Memory B cell (primary cell): ENCODE measurements around the gene SEPHS2.
"Not testable (repeated sequence)": the region's sequence is repeated elsewhere in the genome, so short reads cannot be mapped to it uniquely, and the experiment has no call there.

ENCODE experiments used
- ATAC-seq: fragments of 150-1000 bp; cut with Tn5 transposase; 2 replicates; pipeline ENCODE4 v1.10.0; 2021; ENCODE audit warnings: low read depth, mild to moderate bottlenecking, moderate library complexity
- DNase-seq, 2 donors: peaks; one replicate each; pipeline ENCODE4 v3.0.0; 2022; ENCODE audit warnings: low spot score in 2 of 2
- H3K27ac Mint-ChIP-seq: one replicate; pipeline ENCODE4 v1.8.0; 2022; ENCODE audit warnings: mild to moderate bottlenecking, moderate library complexity, mixed read lengths
- H3K27me3 Mint-ChIP-seq: one replicate; pipeline ENCODE4 v1.8.0; 2022; ENCODE audit warnings: mixed read lengths
- H3K36me3 Mint-ChIP-seq: one replicate; pipeline ENCODE4 v1.8.0; 2022; ENCODE audit warnings: mild to moderate bottlenecking, mixed read lengths
- H3K4me1 Mint-ChIP-seq: one replicate; pipeline ENCODE4 v1.8.0; 2022; ENCODE audit warnings: mixed read lengths
- H3K4me3 Mint-ChIP-seq: one replicate; pipeline ENCODE4 v1.8.0; 2022; ENCODE audit warnings: mild to moderate bottlenecking, moderate library complexity, mixed read lengths
- H3K9me3 Mint-ChIP-seq: one replicate; pipeline ENCODE4 v1.8.0; 2022; ENCODE audit warnings: mixed read lengths

Gene SEPHS2

DNA sequence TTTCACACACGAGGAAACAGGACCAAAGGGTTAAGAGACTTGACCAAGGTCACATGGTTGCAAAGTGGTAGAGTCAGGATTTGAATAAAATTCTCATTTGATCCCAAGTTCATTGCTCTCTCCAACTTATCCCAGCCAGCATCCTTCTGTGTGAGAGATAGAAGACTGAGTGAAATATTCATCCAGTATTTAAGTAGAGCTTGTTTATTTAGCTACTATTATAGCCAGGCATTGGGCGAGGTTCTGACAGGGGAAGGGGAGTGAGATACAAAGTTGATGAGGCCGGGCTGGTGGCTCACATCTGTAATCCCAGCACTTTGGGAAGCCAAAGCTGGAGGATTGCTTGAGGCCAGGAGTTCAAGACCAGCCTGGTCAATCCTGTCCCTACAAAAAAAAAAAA, 31.3 kb upstream of the SEPHS2 start:
- peak overlapping the region; percentile 84 for H3K27ac Mint-ChIP-seq
- H3K9me3 Mint-ChIP-seq, result no peaks in the 10 kb centered on the region
- H3K36me3 Mint-ChIP-seq, result peaks cover 27% of the 10 kb centered on the region
- DNase-seq (no peak), ATAC-seq (no peak)
- no peaks in the 10 kb centered on the region for H3K27me3 Mint-ChIP-seq
- H3K4me3 Mint-ChIP-seq, result no peak overlapping the region
- H3K4me1 Mint-ChIP-seq, result peaks cover 38% of the 10 kb centered on the region

DNA sequence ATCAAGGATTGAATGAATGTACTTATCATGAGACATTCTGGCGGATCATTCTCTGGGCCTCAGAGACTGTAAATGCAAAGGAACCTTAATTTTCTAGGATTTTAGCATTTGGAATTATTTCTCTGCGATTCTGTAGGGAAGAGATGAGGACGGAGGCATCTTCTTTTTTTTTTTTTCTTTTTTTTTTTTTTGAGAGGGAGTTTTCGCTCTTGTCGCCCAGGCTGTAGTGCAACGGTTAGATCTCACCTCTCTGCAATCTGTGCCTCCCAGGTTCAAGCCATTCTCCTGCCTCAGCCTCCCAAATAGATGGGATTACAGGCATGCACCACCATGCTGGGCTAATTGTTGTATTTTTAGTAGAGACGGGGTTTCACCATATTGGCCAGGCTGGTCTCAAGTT, 29.0 kb upstream of the SEPHS2 start:
- peaks cover 16% of the 10 kb centered on the region for H3K36me3 Mint-ChIP-seq
- ATAC-seq (no peak), DNase-seq (no peak)
- peaks cover 47% of the 10 kb centered on the region for H3K4me1 Mint-ChIP-seq
- H3K27me3 Mint-ChIP-seq, result no peaks in the 10 kb centered on the region
- peak overlapping the region; percentile 41 for H3K27ac Mint-ChIP-seq
- no peaks in the 10 kb centered on the region for H3K9me3 Mint-ChIP-seq
- H3K4me3 Mint-ChIP-seq, result peak overlapping the region; percentile 93

GRCh38 chr16:30474074-30474452, 28.4 kb upstream of the SEPHS2 start:
- Mint-ChIP-seq H3K9me3 (no peaks in the 10 kb centered on the region), H3K27me3 (no peaks in the 10 kb centered on the region), H3K4me1 (peaks cover 48% of the 10 kb centered on the region), H3K27ac (peak overlapping the region; percentile 94), H3K4me3 (peak overlapping the region; percentile 93), H3K36me3 (peaks cover 16% of the 10 kb centered on the region)
- DNase-seq (no peak), ATAC-seq (no peak)

DNA sequence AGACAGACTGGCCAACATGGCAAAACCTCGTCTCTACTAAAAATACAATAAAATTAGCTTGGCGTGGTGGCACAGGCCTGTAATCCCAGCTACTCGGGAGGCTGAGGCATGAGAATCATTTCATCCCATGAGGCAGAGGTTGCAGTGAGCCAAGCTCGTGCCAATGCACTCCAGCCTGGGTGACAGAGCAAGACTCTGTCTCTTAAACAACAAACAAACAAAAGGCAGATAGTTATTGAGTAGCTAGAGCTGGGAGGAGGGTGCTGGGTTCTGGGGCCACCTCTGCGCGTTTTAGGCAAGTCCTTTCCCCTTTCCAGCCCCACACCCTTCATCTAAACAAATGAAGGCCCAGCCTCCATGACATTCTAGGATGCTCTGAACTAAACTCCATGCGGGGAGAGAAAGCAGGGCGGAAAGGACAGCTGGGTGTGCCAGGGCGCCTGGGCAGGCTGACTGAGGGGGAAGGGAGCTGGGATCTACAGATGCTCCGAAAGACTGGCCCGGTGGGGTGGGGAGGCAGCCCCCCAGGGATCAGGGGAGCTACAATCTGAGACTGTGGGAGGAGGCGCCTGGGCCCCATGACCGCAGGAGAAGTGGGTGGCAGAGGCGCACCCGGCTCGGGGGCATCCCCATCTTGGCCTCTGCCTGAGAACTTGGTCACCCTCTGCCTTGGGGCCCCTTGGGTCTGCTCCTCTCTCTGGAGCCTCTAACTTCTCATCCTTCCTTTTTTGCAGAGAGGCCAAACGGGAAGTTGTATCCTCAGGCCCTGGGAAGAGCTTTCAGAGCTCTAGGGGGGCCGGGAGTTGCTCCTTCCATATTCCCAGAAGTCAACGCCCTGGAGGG, 27.8 kb upstream of the SEPHS2 start:
- DNase-seq, result peak in 1 of 2 donors; percentile 30
- Mint-ChIP-seq H3K9me3 (no peaks in the 10 kb centered on the region), H3K27me3 (no peaks in the 10 kb centered on the region), H3K4me3 (peak overlapping the region; percentile 93), H3K36me3 (peaks cover 14% of the 10 kb centered on the region), H3K27ac (peak overlapping the region; percentile 94), H3K4me1 (peaks cover 43% of the 10 kb centered on the region)
- peak; percentile 38 for ATAC-seq

GRCh38 chr16:30472328-30472942, 26.8 kb upstream of the SEPHS2 start, which contains the start of gene ITGAL:
TSS of gene ITGAL (plus strand) at chr16:30472742. CDS start at chr16:30472838, 96 bp downstream.
- peaks cover 36% of the 10 kb centered on the region for H3K4me1 Mint-ChIP-seq

DNA sequence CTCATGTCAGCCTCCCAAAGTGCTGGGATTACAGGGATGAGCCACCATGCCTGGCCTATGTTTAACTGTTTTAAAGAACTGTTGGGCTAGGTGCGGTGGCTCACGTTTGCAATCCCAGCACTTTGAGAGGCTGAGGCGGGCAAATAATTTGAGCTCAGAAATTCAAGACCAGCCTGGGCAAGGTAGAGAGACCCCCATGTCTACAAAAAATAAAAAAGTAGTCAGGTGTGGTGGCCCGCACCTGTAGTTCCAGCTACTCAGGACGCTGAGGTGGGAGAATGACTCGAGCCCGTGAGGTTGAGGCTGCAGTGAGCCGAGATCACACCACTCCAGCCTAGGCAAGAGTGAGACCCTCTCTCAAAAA, 24.9 kb upstream of the SEPHS2 start:
- H3K4me1 Mint-ChIP-seq, result peaks cover 34% of the 10 kb centered on the region
- no peak for ATAC-seq
- no peaks in the 10 kb centered on the region for H3K9me3 Mint-ChIP-seq
- no peak overlapping the region for H3K4me3 Mint-ChIP-seq
- H3K27ac Mint-ChIP-seq, result peak overlapping the region; percentile 94
- DNase-seq, result no peak
- H3K27me3 Mint-ChIP-seq, result no peaks in the 10 kb centered on the region
- peaks cover 3% of the 10 kb centered on the region for H3K36me3 Mint-ChIP-seq

More at GRCh38 chr16:30472328-30472942, 26.8 kb upstream of the SEPHS2 start, which contains the start of gene ITGAL:
- Mint-ChIP-seq H3K4me3 (peak within 1 kb of the TSS; percentile 93), H3K9me3 (no peaks in the 10 kb centered on the region), H3K27ac (peak within 1 kb of the TSS; percentile 94), H3K36me3 (peaks cover 8% of the 10 kb centered on the region), H3K27me3 (no peaks in the 10 kb centered on the region)
- ATAC-seq (peak; percentile 78), DNase-seq (peak; percentile 51 to 68)

- H3K4me3 Mint-ChIP-seq, result no peak overlapping the region
- H3K4me1 Mint-ChIP-seq, result peaks cover 34% of the 10 kb centered on the region
- no peaks in the 10 kb centered on the region for H3K27me3 Mint-ChIP-seq
- no peak for ATAC-seq
- H3K27ac Mint-ChIP-seq, result peak overlapping the region; percentile 94
- DNase-seq, result no peak
- H3K36me3 Mint-ChIP-seq, result no peaks in the 10 kb centered on the region
- H3K9me3 Mint-ChIP-seq, result no peaks in the 10 kb centered on the region
Measured at GRCh38 chr16:30470170-30470512, 24.5 kb upstream of the SEPHS2 start.

GRCh38 chr16:30464078-30464477, 18.4 kb upstream of the SEPHS2 start:
- H3K27ac Mint-ChIP-seq, result no peak overlapping the region
- H3K4me1 Mint-ChIP-seq, result peaks cover 2% of the 10 kb centered on the region
- H3K4me3 Mint-ChIP-seq, result no peak overlapping the region
- no peak for DNase-seq
- no peaks in the 10 kb centered on the region for H3K36me3 Mint-ChIP-seq
- no peaks in the 10 kb centered on the region for H3K27me3 Mint-ChIP-seq
- H3K9me3 Mint-ChIP-seq, result no peaks in the 10 kb centered on the region
- no peak for ATAC-seq

DNA sequence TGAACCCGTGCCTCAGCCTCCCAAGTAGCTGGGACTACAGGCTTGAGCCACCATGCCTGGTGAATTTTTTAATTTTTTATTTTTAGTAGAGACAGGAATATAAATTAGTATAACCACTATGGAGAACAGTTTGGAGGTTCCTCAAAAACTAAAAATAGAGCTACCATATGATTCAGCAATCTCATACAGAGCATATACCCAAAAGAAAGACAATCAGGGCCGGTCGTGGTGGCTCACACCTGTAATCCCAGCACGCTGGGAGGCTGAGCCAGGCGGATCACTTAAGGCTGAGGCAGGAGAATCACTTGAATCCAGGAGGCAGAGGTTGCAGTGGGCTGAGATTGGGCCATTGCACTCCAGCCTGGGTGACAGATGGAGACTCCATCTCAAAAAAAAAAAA, 15.8 kb upstream of the SEPHS2 start:
- not testable (repeated sequence) for H3K9me3 Mint-ChIP-seq, H3K36me3 Mint-ChIP-seq, H3K27ac Mint-ChIP-seq, DNase-seq, ATAC-seq, H3K27me3 Mint-ChIP-seq, H3K4me3 Mint-ChIP-seq
- H3K4me1 Mint-ChIP-seq, result peaks cover 18% of the 10 kb centered on the region

GRCh38 chr16:30459456-30459855, 13.8 kb upstream of the SEPHS2 start:
- Mint-ChIP-seq H3K27me3 (no peaks in the 10 kb centered on the region), H3K4me3 (peak overlapping the region; percentile 70), H3K27ac (peak overlapping the region; percentile 88), H3K9me3 (no peaks in the 10 kb centered on the region), H3K4me1 (peaks cover 20% of the 10 kb centered on the region), H3K36me3 (no peaks in the 10 kb centered on the region)
- DNase-seq (no peak), ATAC-seq (no peak)

- peak overlapping the region; percentile 88 for H3K27ac Mint-ChIP-seq
- H3K36me3 Mint-ChIP-seq, result no peaks in the 10 kb centered on the region
- ATAC-seq (peak; percentile 95), DNase-seq (peak; percentile 48 to 52)
- H3K27me3 Mint-ChIP-seq, result no peaks in the 10 kb centered on the region
- peak overlapping the region; percentile 37 for H3K4me3 Mint-ChIP-seq
- no peaks in the 10 kb centered on the region for H3K9me3 Mint-ChIP-seq
- H3K4me1 Mint-ChIP-seq, result peaks cover 20% of the 10 kb centered on the region
Measured at GRCh38 chr16:30458561-30459394, 13.1 kb upstream of the SEPHS2 start.

DNA sequence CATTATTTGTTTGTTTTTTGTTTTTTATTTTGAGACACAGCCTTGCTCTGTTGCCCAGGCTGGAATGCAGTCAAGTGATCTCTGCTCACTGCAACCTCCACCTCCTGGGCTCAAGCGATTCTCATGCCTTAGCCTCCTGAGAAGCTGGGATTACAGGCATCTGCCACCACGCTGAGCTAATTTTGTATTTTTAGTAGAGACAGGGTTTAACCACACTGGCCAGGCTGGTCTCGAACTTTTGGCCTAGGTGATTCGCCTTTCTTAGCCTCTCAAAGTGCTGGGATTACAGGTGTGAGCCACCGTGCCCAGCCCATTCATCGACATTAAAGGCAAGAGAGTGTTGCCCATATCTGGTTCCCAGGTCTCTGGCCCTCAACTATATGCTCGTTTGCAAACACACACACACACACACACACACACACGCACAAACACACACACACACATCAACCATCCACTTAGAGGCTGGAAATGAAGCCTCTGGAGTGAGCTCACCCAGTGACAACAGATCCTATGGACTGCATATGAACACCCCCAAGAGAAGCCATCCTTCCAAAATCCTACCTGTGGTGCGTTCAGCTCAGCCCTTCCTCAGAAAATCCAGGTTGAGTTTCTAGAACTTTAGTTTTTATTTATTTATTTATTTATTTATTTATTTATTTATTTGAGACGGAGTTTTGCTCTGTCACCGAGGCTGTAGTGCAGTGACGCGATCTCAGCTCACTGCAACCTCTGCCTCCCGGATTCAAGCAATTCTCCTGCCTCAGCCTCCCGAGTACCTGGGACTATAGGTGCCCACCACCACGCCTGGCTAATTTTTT, 12.3 kb upstream of the SEPHS2 start:
- Mint-ChIP-seq H3K4me1 (peaks cover 21% of the 10 kb centered on the region), H3K27me3 (no peaks in the 10 kb centered on the region), H3K36me3 (no peaks in the 10 kb centered on the region), H3K27ac (peak overlapping the region; percentile 88), H3K9me3 (no peaks in the 10 kb centered on the region), H3K4me3 (no peak overlapping the region)
- no peak for DNase-seq
- ATAC-seq, result no peak

DNA sequence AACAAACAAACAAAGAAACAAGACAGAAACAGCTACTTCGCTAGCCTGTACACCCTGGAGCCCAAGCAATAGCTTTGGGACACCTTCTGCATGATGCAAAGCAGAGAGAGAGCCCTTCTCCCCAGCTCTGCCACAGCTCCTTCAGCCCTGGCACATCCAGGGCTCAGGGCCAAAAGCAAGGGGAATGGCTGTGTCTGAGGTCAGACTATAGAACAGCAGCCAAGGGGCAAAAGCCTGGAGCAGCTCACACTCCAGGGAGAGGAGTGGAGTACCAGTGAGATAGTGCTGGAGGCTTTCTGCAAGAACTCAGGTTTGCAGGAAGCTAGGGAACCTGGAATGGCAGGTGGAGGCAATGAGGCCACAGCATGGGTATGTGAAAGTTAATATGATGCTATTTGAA, 11.6 kb upstream of the SEPHS2 start:
- ATAC-seq (no peak), DNase-seq (no peak)
- Mint-ChIP-seq H3K27ac (no peak overlapping the region), H3K4me1 (peaks cover 28% of the 10 kb centered on the region), H3K36me3 (no peaks in the 10 kb centered on the region), H3K27me3 (no peaks in the 10 kb centered on the region), H3K4me3 (no peak overlapping the region), H3K9me3 (no peaks in the 10 kb centered on the region)
